IMR-90 (cell line): ENCODE data around the gene SLC27A3. TPM values are rescaled to one million over a fixed set of nuclear protein-coding genes. Genes with fewer than 3 reads are reported as not detected.

Source experiments
- ATAC-seq: fragments of 200-7000 bp; cut with Tn5 transposase; 2 replicates; pipeline ENCODE4 v1.9.1; 2020; ENCODE audit warnings: low read depth, mild to moderate bottlenecking, moderate library complexity
- BruUV-seq: library from RNA; stranded (reverse); fragments of 400-500 nt; replicated peaks from 2 replicates; lab custom pipeline; 2021; lab: Mats Ljungman, UMichigan
- CTCF ChIA-PET: fragments of 300-600 bp; formaldehyde crosslinking; extraction: SDS; loops from one replicate; lab custom pipeline; 2021; ENCODE audit warnings: antibody characterized with exemption; lab: Yijun Ruan, JAX
- POLR2A ChIA-PET: fragments of 300-600 bp; sonication (Branson Sonifier 250); formaldehyde crosslinking; loops from one replicate; lab custom pipeline; 2022; ENCODE audit warnings: antibody characterized with exemption; ENCODE audit not compliant: unreplicated experiment; lab: Charles Lee
- DNase-seq: peaks from one replicate; pipeline ENCODE4 v3.0.0; 2013
- H2AFZ ChIP-seq: replicated peaks from 2 replicates; pipeline ENCODE3; 2013; ENCODE audit warnings: low read length, mild to moderate bottlenecking; ENCODE audit not compliant: poor library complexity
- H2AK5ac ChIP-seq: 2 replicates; pipeline ENCODE4 v1.6.1; 2013; ENCODE audit warnings: low read depth, low read length, inconsistent platforms
- H2AK9ac ChIP-seq: replicated peaks from 2 replicates; pipeline ENCODE3; 2013; ENCODE audit warnings: mild to moderate bottlenecking, low read depth, low read length, moderate library complexity; ENCODE audit not compliant: poor library complexity
- H2BK120ac ChIP-seq: 2 replicates; pipeline ENCODE4 v1.6.1; 2013; ENCODE audit warnings: low read depth, low read length, inconsistent platforms
- H2BK15ac ChIP-seq: 3 replicates; pipeline ENCODE4 v1.6.1; 2013; ENCODE audit warnings: low read depth, low read length, inconsistent platforms
- H2BK20ac ChIP-seq: 2 replicates; pipeline ENCODE4 v1.6.1; 2013; ENCODE audit warnings: low read depth, mild to moderate bottlenecking, inconsistent platforms, low read length, moderate library complexity
- H2BK5ac ChIP-seq: 2 replicates; pipeline ENCODE4 v1.6.1; 2013; ENCODE audit warnings: mild to moderate bottlenecking, low read depth, low read length, inconsistent platforms; ENCODE audit not compliant: poor library complexity, severe bottlenecking
- H3K14ac ChIP-seq: replicated peaks from 2 replicates; pipeline ENCODE4 v1.6.1; 2013; ENCODE audit warnings: low read depth, low read length, inconsistent platforms
- H3K18ac ChIP-seq: 2 replicates; pipeline ENCODE4 v1.6.1; 2013; ENCODE audit warnings: low read depth, low read length, control low read depth
- H3K23ac ChIP-seq: 2 replicates; pipeline ENCODE4 v1.6.1; 2013; ENCODE audit warnings: low read depth, low read length, inconsistent platforms
- H3K27ac ChIP-seq: 2 replicates; pipeline ENCODE4 v1.5.1; 2013; ENCODE audit warnings: mild to moderate bottlenecking, control low read depth, low read length; ENCODE audit not compliant: insufficient read depth
- H3K27me3 ChIP-seq: 2 replicates; pipeline ENCODE4 v1.6.1; 2013; ENCODE audit warnings: low read length; ENCODE audit not compliant: control insufficient read depth, insufficient read depth
- H3K36me3 ChIP-seq: 2 replicates; pipeline ENCODE4 v1.6.1; 2013; ENCODE audit warnings: low read length, mixed read lengths; ENCODE audit not compliant: control insufficient read depth, insufficient read depth
- H3K4ac ChIP-seq: 2 replicates; pipeline ENCODE4 v1.6.1; 2013; ENCODE audit warnings: low read depth, low read length, inconsistent platforms
- H3K4me1 ChIP-seq: 2 replicates; pipeline ENCODE4 v1.6.1; 2013; ENCODE audit warnings: low read length, mixed read lengths; ENCODE audit not compliant: control insufficient read depth, insufficient read depth
- H3K4me2 ChIP-seq: 2 replicates; pipeline ENCODE4 v1.6.1; 2013; ENCODE audit warnings: low read depth, mild to moderate bottlenecking, control low read depth, low read length, moderate library complexity
- H3K4me3 ChIP-seq: 2 replicates; pipeline ENCODE4 v1.5.1; 2013; ENCODE audit warnings: low read depth, mild to moderate bottlenecking, control low read depth, low read length, moderate library complexity; ENCODE audit not compliant: insufficient read depth
- H3K56ac ChIP-seq: 2 replicates; pipeline ENCODE4 v1.6.1; 2013; ENCODE audit warnings: low read length, inconsistent platforms; ENCODE audit not compliant: insufficient read depth; ENCODE audit errors: extremely low read depth
- H3K79me1 ChIP-seq, 2 experiments: 2 replicates each; pipeline ENCODE4 v1.6.1; 2013; ENCODE audit warnings: low read length in 2 of 2, inconsistent platforms in 1 of 2, low read depth in 1 of 2
- H3K9ac ChIP-seq: 2 replicates; pipeline ENCODE4 v1.6.1; 2013; ENCODE audit warnings: low read depth, low read length, control low read depth
- H3K9me1 ChIP-seq: 2 replicates; pipeline ENCODE4 v1.6.1; 2013; ENCODE audit warnings: low read length, inconsistent platforms; ENCODE audit not compliant: insufficient read depth
- H3K9me3 ChIP-seq: 2 replicates; pipeline ENCODE4 v1.6.1; 2013; ENCODE audit warnings: low read length; ENCODE audit not compliant: control insufficient read depth, insufficient read depth
- H4K20me1 ChIP-seq: 2 replicates; pipeline ENCODE4 v1.6.1; 2013; ENCODE audit warnings: low read length, inconsistent platforms; ENCODE audit not compliant: insufficient read depth
- H4K5ac ChIP-seq: 2 replicates; pipeline ENCODE4 v1.6.1; 2013; ENCODE audit warnings: mild to moderate bottlenecking, low read depth, low read length, control low read depth
- H4K8ac ChIP-seq, 2 experiments: 2 replicates each; pipeline ENCODE4 v1.6.1; 2013; ENCODE audit warnings: low read depth in 2 of 2, low read length in 2 of 2, control low read depth in 1 of 2, inconsistent platforms in 1 of 2
- H4K91ac ChIP-seq: 2 replicates; pipeline ENCODE4 v1.6.1; 2013; ENCODE audit warnings: low read depth, low read length, inconsistent platforms; ENCODE audit not compliant: insufficient read depth
- CEBPB ChIP-seq: IDR thresholded peaks from 2 replicates; pipeline ENCODE4 v1.6.1; 2012; ENCODE audit warnings: low read depth, low read length, improper control_type of control experiment
- CHD1 ChIP-seq: IDR thresholded peaks from 2 replicates; pipeline ENCODE4 v1.6.1; 2012; ENCODE audit warnings: low read depth, low read length, improper control_type of control experiment
- POLR2A ChIP-seq: IDR thresholded peaks from 2 replicates; pipeline ENCODE4 v1.6.1; 2012; ENCODE audit warnings: mild to moderate bottlenecking, low read depth, low read length
- RAD21 ChIP-seq: IDR thresholded peaks from 2 replicates; pipeline ENCODE4 v1.6.1; 2012; ENCODE audit warnings: low read length, improper control_type of control experiment
- RCOR1 ChIP-seq: IDR thresholded peaks from 2 replicates; pipeline ENCODE4 v1.6.1; 2012; ENCODE audit warnings: mild to moderate bottlenecking, low read length, improper control_type of control experiment; ENCODE audit not compliant: insufficient replicate concordance
- RFX5 ChIP-seq: IDR thresholded peaks from 2 replicates; pipeline ENCODE4 v1.8.0; 2012; ENCODE audit warnings: low read depth, mild to moderate bottlenecking, low read length, moderate library complexity
- WGBS, 2 experiments: methylation state at CpG; one replicate each; pipeline versions ENCODE4 v1.1.5 to v1.1.7; 2013; ENCODE audit warnings: missing lambda C conversion rate in 2 of 2; ENCODE audit not compliant: insufficient read length in 1 of 2; ENCODE audit errors: extremely low coverage in 2 of 2; 5-methylcytosine and 5-hydroxymethylcytosine counted together
- dilution Hi-C: fragments of 300-500 bp; cut with HindIII; formaldehyde crosslinking; loops from one replicate; pipeline ENCODE4 v1.14.3; 2018; ENCODE audit warnings: low sequenced_read_pairs; ENCODE audit not compliant: unreplicated experiment
- in situ Hi-C: fragments of 300-500 bp; cut with MboI; formaldehyde crosslinking; loops from 3 replicates; pipeline ENCODE4 v1.14.3; 2019; ENCODE audit warnings: low sequenced_read_pairs, inconsistent platforms, mixed read lengths
- intact Hi-C: fragments of 100-400 bp; cut with micrococcal nuclease; formaldehyde crosslinking; loops from 2 replicates; pipeline ENCODE4 v1.10.0; 2022
- polyA plus RNA-seq, 3 experiments: library from polyadenylated mRNA; depleted of rRNA; stranded (reverse); fragments of >200 nt; gene quantifications; 2 replicates each; pipeline ENCODE4 v1.2.3, GENCODE V29; 2012; ENCODE audit warnings: low replicate concordance in 1 of 3
- total RNA-seq: library from RNA; depleted of rRNA; stranded (reverse); fragments of >200 nt; gene quantifications from 2 replicates; pipeline ENCODE4 v1.2.3, GENCODE V29; 2012
- TF ChIP-seq, protein P1 (sequence below): conservative IDR thresholded peaks from 2 replicates; pipeline ENCODE4 v1.5.1; 2012; ENCODE audit warnings: mild to moderate bottlenecking, low read depth, low read length, improper control_type of control experiment

SLC27A3 gene
- total and polyA plus RNA-seq, 2 of the 4 experiments (the other 2 are of a cell fraction) = 3.2 to 9.3 TPM

DNA sequence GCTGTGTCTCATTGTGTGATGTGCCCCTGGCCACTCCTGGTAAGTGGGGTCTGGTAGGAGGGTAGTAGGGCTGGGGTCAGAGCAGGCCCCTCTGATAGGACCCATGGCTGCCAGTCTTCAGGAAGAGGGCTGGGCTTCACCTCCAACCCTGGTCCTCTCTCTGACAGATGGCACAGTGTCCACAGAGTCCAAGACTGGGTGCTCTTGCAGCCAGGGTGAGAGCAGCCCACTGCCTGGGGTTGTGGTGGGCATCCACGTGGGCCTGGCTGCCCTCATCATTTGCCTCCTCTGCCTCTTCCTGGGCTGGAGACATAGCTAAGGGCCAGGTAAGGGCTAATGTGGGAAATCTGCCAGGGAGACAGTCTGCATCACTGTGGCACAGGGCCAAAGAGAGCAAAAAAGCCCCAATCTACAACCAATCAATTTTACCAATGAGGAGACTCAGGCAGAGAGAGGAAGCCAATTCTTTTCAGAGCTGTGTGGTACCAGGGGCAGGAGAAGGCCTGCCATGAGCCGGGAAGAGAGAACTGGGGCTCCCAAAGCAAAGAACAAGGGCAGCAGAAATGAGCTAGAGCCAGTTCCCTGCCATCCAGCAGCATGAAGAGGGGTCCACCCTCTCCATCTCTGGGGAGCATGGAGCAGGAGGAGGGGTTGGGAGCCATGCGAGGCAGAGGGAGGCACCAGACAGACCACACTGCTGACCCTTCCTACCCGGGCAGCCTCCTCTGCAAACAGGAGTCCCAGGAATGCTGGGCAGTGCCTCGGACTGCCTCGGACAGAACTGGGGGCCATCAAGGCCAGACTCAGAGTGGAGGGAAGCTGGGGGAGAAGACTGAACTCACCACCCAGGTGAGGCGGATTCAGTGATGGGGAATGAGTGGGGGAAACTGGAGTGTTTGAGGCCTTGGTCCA, 26.8 kb downstream of the SLC27A3 start (continued):
- TF ChIP-seq RFX5 (no peak), CHD1 (no peak)

DNA sequence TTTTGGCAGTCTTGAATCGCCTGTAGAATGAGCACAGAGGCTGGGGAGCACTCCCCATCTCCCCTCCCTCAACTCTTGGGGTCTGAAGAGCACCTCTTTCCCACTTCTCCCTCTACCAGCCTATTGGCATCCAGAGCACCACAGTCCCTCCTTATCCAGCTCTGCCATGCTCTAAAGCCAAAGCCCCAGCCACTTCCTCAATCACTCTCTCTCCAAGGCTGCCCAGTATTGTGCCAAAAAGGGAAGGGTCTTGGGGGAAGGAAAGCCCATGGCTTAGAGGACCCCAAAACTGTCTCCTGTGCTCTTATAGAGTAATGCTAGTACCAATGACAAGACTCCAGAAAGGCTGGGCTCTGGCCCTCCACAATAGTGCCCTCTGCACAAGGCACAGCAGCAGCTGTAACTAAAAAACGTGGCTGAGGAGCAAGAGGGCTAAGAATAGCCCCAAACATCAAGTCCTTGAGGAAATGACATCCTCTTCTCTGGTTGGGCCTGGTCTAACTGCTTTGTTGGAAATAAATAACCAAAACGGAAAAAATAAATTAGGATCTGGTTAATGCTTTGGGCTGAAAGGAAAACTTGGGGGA, 28.4 kb downstream of the SLC27A3 start:
- intact Hi-C loops = no loop called here
- no peaks in the 10 kb centered on the region for H3K9me3 ChIP-seq
- H2BK5ac ChIP-seq = no peak overlapping the region
- no TSS peak for BruUV-seq
- H3K14ac ChIP-seq = no peak overlapping the region
- H4K8ac ChIP-seq = no peak overlapping the region
- no peak overlapping the region for H4K91ac ChIP-seq
- in situ Hi-C loops = no loop called here
- H3K18ac ChIP-seq = no peak overlapping the region
- H3K36me3 ChIP-seq = peaks cover 17% of the 10 kb centered on the region
- H2BK120ac ChIP-seq = no peak overlapping the region
- H3K4me1 ChIP-seq = 0 out of 2 replicates have a peak, but pooled peaks cover 3% of the 10 kb centered on the region
- no peak overlapping the region for H4K5ac ChIP-seq
- no peak overlapping the region for H3K23ac ChIP-seq
- 0 out of 4 replicates have a peak, but pooled peaks cover 2 to 4% of the 10 kb centered on the region in 2 experiments for H3K79me1 ChIP-seq
- DNase-seq = no peak
- TF ChIP-seq POLR2A (no peak), RCOR1 (no peak), CEBPB (no peak), RAD21 (no peak)
- TF ChIP-seq, protein P1, sequence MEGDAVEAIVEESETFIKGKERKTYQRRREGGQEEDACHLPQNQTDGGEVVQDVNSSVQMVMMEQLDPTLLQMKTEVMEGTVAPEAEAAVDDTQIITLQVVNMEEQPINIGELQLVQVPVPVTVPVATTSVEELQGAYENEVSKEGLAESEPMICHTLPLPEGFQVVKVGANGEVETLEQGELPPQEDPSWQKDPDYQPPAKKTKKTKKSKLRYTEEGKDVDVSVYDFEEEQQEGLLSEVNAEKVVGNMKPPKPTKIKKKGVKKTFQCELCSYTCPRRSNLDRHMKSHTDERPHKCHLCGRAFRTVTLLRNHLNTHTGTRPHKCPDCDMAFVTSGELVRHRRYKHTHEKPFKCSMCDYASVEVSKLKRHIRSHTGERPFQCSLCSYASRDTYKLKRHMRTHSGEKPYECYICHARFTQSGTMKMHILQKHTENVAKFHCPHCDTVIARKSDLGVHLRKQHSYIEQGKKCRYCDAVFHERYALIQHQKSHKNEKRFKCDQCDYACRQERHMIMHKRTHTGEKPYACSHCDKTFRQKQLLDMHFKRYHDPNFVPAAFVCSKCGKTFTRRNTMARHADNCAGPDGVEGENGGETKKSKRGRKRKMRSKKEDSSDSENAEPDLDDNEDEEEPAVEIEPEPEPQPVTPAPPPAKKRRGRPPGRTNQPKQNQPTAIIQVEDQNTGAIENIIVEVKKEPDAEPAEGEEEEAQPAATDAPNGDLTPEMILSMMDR = no peak
- H3K4me2 ChIP-seq = no peak overlapping the region
- CTCF ChIA-PET = no interaction called here
- H2BK15ac ChIP-seq = no peak overlapping the region
- no peak overlapping the region for H3K27ac ChIP-seq
- no peak overlapping the region for H3K4me3 ChIP-seq
- dilution Hi-C loops = loop anchor here (25.0 kb wide), 1 partner anchor 109 kb away; the partner anchor contains the start of gene GATAD2B
- POLR2A ChIA-PET = no interaction called here
- H3K9ac ChIP-seq = no peak overlapping the region
- H2AK5ac ChIP-seq = no peak overlapping the region
- no peak overlapping the region for H3K4ac ChIP-seq
- no peak overlapping the region for H2AK9ac ChIP-seq
- WGBS, 2 experiments = 80% methylated on average over 1 of the region's 3 CpGs; no CpG with 5 or more reads in 1 of the 2 experiments
- no peak overlapping the region for H2AFZ ChIP-seq
- no peak for ATAC-seq
- H3K27me3 ChIP-seq = no peaks in the 10 kb centered on the region
- 0 out of 2 replicates have a peak, but pooled peaks cover 6% of the 10 kb centered on the region for H3K9me1 ChIP-seq
- no peak overlapping the region for H3K56ac ChIP-seq
- H4K20me1 ChIP-seq = no peaks in the 10 kb centered on the region
- H2BK20ac ChIP-seq = no peak overlapping the region
